Breast epithelium (tissue), 4 donors: ENCODE measurements around the gene TNKS1BP1. TPM values are rescaled to one million over a fixed set of nuclear protein-coding genes. Genes with fewer than 3 reads are reported as not detected.

Experiments
- DNase-seq, 2 donors: peaks; one replicate each; pipeline ENCODE4 v3.0.0-alpha.2; 2019; ENCODE audit warnings: low spot score in 2 of 2
- H3K27ac ChIP-seq, 2 donors: fragments of 200-600 bp; sonication (generic) in 1 of 2; one replicate each; pipeline ENCODE4 v1.5.1; 2016 to 2019; ENCODE audit warnings: mild to moderate bottlenecking in 1 of 2
- H3K27me3 ChIP-seq, 2 donors: fragments of 200-600 bp; sonication (generic) in 1 of 2; one replicate each; pipeline versions ENCODE4 v1.5.1 to v1.6.0; 2017 to 2019; ENCODE audit warnings: control low read depth in 1 of 2, mild to moderate bottlenecking in 1 of 2
- H3K36me3 ChIP-seq: fragments of 200-600 bp; one replicate; pipeline ENCODE4 v1.5.1; 2019
- H3K4me1 ChIP-seq, 2 donors: fragments of 200-600 bp; sonication (generic); one replicate each; pipeline ENCODE4 v1.5.1; 2016 to 2019; ENCODE audit warnings: control low read depth in 1 of 2
- H3K4me3 ChIP-seq, 3 donors: fragments of 200-600 bp; sonication (generic); 1 replicate in 2 of 3; 2 replicates in 1 of 3; pipeline ENCODE4 v1.5.1; 2016 to 2019; ENCODE audit warnings: mild to moderate bottlenecking in 3 of 3, moderate library complexity in 2 of 3
- H3K9me3 ChIP-seq, 2 donors: fragments of 200-600 bp; sonication (generic) in 1 of 2; one replicate each; pipeline ENCODE4 v1.5.1; 2016 to 2019; ENCODE audit warnings: control low read depth in 1 of 2
- POLR2A ChIP-seq: fragments of 450-650 bp; IDR thresholded peaks from one replicate; pipeline ENCODE4 v1.6.1; 2016; ENCODE audit warnings: antibody characterized with exemption, mild to moderate bottlenecking, moderate library complexity
- POLR2AphosphoS5 ChIP-seq, 3 donors: sonication (generic); formaldehyde crosslinking; IDR thresholded peaks; one replicate each; pipeline ENCODE4 v1.6.1; 2017; ENCODE audit warnings: antibody characterized with exemption in 3 of 3
- intact Hi-C: fragments of 100-400 bp; cut with DNase I; formaldehyde crosslinking; loops from one replicate; pipeline ENCODE4 v1.15.1; 2023; ENCODE audit warnings: low total_unique reads
- total RNA-seq, 3 donors: library from RNA; depleted of rRNA; stranded (reverse); fragments of >200 nt; gene quantifications; one replicate each; pipeline ENCODE4 v1.1.0, GENCODE V29; 2016
- TF ChIP-seq, protein P1 (sequence below), 3 donors: fragments of 450-650 bp; IDR thresholded peaks; one replicate each; pipeline ENCODE4 v1.5.1; 2016 to 2017; ENCODE audit warnings: antibody characterized with exemption in 3 of 3, mild to moderate bottlenecking in 3 of 3, moderate library complexity in 3 of 3

Gene TNKS1BP1
- total RNA-seq, 3 donors from 2014 or later, result 79.3 to 111 (median 82.7) TPM

DNA sequence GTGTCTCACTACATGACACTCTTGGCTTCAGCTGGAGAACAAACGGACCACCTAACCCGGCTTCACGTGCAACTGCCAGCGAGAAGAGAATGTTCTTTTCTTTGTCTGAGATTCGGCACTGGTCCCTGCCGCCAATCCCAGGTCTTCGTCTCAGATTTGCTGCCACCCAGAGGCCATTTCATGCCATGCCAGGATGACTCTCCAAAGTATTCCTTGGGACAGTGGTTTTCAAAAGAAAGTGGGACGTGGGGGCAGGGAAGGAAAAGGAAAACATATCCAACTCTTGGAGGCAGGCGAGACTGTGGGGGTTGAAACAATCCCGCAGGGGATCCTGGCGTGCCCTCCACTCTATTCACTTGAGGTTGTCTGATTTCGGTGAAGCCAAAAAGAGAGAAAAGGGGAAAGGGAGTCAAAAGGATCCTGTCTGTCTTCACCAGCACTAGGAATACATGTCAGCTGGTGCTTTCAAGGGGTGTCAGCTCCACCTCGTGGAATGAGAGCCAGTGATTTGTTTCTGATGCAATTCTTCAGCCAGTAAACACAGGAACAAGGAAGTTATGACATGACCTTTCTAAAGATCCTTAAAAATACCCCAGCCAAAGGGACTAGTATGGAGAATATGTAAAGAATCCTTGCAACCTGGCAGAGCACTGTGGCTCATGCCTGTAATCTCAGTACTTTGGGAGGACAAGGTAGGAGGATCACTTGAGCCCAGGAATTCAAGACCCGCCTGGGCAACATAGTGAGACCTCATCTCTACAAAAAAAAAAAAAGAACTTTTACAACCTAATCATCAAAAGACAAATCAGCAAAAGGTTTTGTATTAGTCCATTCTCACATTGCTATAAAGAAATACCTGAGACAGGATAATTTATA lies 46.7 kb downstream of the TNKS1BP1 start:
- H3K27me3 ChIP-seq, result no peaks in the 10 kb centered on the region
- intact Hi-C loops, result no loop called here
- no peaks in the 10 kb centered on the region for H3K36me3 ChIP-seq
- TF ChIP-seq POLR2AphosphoS5 (IDR thresholded peaks at IDR 0.05) (peak; percentile 12 to 53 (median 31)), POLR2A (no peak)
- TF ChIP-seq, protein P1, sequence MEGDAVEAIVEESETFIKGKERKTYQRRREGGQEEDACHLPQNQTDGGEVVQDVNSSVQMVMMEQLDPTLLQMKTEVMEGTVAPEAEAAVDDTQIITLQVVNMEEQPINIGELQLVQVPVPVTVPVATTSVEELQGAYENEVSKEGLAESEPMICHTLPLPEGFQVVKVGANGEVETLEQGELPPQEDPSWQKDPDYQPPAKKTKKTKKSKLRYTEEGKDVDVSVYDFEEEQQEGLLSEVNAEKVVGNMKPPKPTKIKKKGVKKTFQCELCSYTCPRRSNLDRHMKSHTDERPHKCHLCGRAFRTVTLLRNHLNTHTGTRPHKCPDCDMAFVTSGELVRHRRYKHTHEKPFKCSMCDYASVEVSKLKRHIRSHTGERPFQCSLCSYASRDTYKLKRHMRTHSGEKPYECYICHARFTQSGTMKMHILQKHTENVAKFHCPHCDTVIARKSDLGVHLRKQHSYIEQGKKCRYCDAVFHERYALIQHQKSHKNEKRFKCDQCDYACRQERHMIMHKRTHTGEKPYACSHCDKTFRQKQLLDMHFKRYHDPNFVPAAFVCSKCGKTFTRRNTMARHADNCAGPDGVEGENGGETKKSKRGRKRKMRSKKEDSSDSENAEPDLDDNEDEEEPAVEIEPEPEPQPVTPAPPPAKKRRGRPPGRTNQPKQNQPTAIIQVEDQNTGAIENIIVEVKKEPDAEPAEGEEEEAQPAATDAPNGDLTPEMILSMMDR (IDR thresholded peaks at IDR 0.05), result peak; percentile 67 to 87 (median 75)
- peak overlapping the region; percentile 62 to 82 for H3K27ac ChIP-seq
- H3K4me3 ChIP-seq, result peak overlapping the region in 2 of 3 donors; percentile 6 to 58
- H3K4me1 ChIP-seq, result peaks cover 5 to 13% of the 10 kb centered on the region in 2 donors
- DNase-seq, result peak; percentile 65 to 87
- H3K9me3 ChIP-seq, result peaks cover 8 to 9% of the 10 kb centered on the region in 2 donors

DNA sequence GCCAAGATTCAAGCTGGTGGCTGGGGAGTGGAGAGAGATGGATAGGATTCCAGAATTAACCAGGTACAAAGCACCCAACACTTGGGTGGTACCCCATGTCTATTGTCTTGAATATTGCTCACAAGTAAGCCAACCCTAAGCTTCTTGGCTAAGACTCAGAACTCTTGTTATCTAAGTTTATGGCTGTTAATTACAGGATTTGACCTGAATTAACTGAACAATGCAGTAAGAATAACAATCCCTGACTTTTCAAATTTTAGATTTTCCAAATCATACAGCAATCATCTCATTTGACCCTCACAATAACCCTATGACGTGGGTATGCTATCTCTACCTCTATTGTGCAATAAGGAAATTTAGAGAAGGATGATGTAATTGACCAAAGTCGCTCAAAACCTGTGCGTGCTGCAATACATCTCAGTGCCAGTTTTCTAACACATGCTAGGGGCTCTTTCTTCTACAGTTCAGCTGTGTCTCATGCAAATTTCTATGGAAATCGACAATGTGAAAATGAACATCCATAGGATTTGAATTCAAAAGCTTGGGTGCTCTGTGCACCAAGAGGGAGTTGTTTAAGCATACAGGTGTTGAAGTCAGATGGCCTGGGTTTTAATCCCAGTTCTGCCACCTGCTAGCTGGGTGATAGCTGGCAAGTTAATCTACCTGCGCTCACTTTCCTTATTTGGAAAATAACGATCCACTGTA lies 47.6 kb downstream of the TNKS1BP1 start:
- Histone ChIP-seq H3K27ac (peak overlapping the region; percentile 62 to 82), H3K36me3 (no peaks in the 10 kb centered on the region), H3K9me3 (peaks cover 10 to 11% of the 10 kb centered on the region in 2 donors), H3K27me3 (no peaks in the 10 kb centered on the region), H3K4me1 (peaks cover 5 to 13% of the 10 kb centered on the region in 2 donors), H3K4me3 (peak overlapping the region in 1 of 3 donors; percentile 58)
- intact Hi-C loops, result no loop called here
- DNase-seq, result no peak
- TF ChIP-seq POLR2AphosphoS5 (IDR thresholded peaks at IDR 0.05) (no peak), POLR2A (no peak)
- TF ChIP-seq, protein P1 (IDR thresholded peaks at IDR 0.05), result no peak

- peak overlapping the region; percentile 34 to 64 for H3K27ac ChIP-seq
These were observed 48.4 kb downstream of the TNKS1BP1 start for GRCh38 chr11:57276169-57276970.

GRCh38 chr11:57275582-57275981 lies 49.2 kb downstream of the TNKS1BP1 start:
- TF ChIP-seq POLR2A, result no peak
- TF ChIP-seq POLR2AphosphoS5 (IDR thresholded peaks at IDR 0.05), result no peak
- TF ChIP-seq, protein P1 (IDR thresholded peaks at IDR 0.05), result no peak
- Histone ChIP-seq H3K9me3 (peaks cover 10 to 11% of the 10 kb centered on the region in 2 donors), H3K4me3 (no peak overlapping the region), H3K27ac (peak overlapping the region in 1 of 2 donors; percentile 16), H3K36me3 (no peaks in the 10 kb centered on the region), H3K27me3 (no peaks in the 10 kb centered on the region), H3K4me1 (peaks cover 5 to 13% of the 10 kb centered on the region in 2 donors)
- intact Hi-C loops, result no loop called here
- no peak for DNase-seq

More at GRCh38 chr11:57276169-57276970, 48.4 kb downstream of the TNKS1BP1 start:
- intact Hi-C loops, result no loop called here
- Histone ChIP-seq H3K36me3 (no peaks in the 10 kb centered on the region), H3K27me3 (no peaks in the 10 kb centered on the region), H3K9me3 (peaks cover 10 to 11% of the 10 kb centered on the region in 2 donors), H3K4me3 (no peak overlapping the region), H3K4me1 (peaks cover 5 to 13% of the 10 kb centered on the region in 2 donors)
- TF ChIP-seq POLR2AphosphoS5 (IDR thresholded peaks at IDR 0.05) (no peak), POLR2A (no peak)
- TF ChIP-seq, protein P1 (IDR thresholded peaks at IDR 0.05), result no peak
- DNase-seq, result no peak
